Testis (tissue), 3 donors: ENCODE results near the gene RABGAP1L. TPM values are rescaled to one million over a fixed set of nuclear protein-coding genes. Genes with fewer than 3 reads are reported as not detected.

Source experiments
- DNase-seq: peaks from one replicate; pipeline ENCODE4 v3.0.0-alpha.2; 2019
- H3K27ac ChIP-seq, 2 donors: fragments of 200-600 bp; sonication (generic); one replicate each; pipeline ENCODE4 v1.5.1; 2019
- H3K27me3 ChIP-seq: fragments of 200-600 bp; sonication (generic); one replicate; pipeline ENCODE4 v1.5.1; 2019
- H3K36me3 ChIP-seq: fragments of 200-600 bp; sonication (generic); one replicate; pipeline ENCODE4 v1.5.1; 2017; ENCODE audit warnings: low read depth; ENCODE audit errors: missing control alignments
- H3K4me1 ChIP-seq: fragments of 200-600 bp; sonication (generic); one replicate; pipeline ENCODE4 v1.5.1; 2019
- H3K4me3 ChIP-seq, 2 donors: fragments of 200-600 bp; sonication (generic); one replicate each; pipeline ENCODE4 v1.5.1; 2017 to 2019
- H3K9me3 ChIP-seq: fragments of 200-600 bp; sonication (generic); one replicate; pipeline ENCODE4 v1.5.1; 2017
- POLR2A ChIP-seq: fragments of 450-650 bp; IDR thresholded peaks from one replicate; pipeline ENCODE4 v1.6.1; 2017; ENCODE audit warnings: antibody characterized with exemption, mild to moderate bottlenecking, moderate library complexity
- WGBS, 2 donors: methylation state at CpG; one replicate each; pipeline ENCODE4 v1.1.5; 2018; 5-methylcytosine and 5-hydroxymethylcytosine counted together
- intact Hi-C: fragments of 100-400 bp; cut with DNase I; formaldehyde crosslinking; loops from one replicate; pipeline ENCODE4 v1.15.1; 2023; ENCODE audit warnings: low total_unique reads
- polyA plus RNA-seq: library from polyadenylated mRNA; stranded (reverse); fragments of 350-450 nt; fragmentation: Illumina TruSeq; extraction: RNeasy Lipid Tissue Mini Kit (QIAGEN cat#74804); gene quantifications from one replicate; pipeline ENCODE4 v1.2.3, GENCODE V29; 2014; ENCODE audit warnings: low read depth, low replicate concordance; ENCODE audit not compliant: insufficient read depth
- total RNA-seq, 2 donors: library from RNA; depleted of rRNA; stranded (reverse); fragments of >200 nt; gene quantifications; one replicate each; pipeline ENCODE4 v1.2.3, GENCODE V29; 2016
- TF ChIP-seq, protein P1 (sequence below), 3 experiments: fragments of 450-650 bp in 2 of 3; fragments of 200-600 bp in 1 of 3; sonication (generic) in 1 of 3; IDR thresholded peaks; one replicate each; pipeline ENCODE4 v1.5.1; 2016 to 2019; ENCODE audit warnings: antibody characterized with exemption in 3 of 3, mild to moderate bottlenecking in 2 of 3, moderate library complexity in 1 of 3

Gene RABGAP1L
- total and polyA plus RNA-seq, 3 donors from 2014 or later, result 40.5 to 53.1 (median 49.5) TPM

DNA sequence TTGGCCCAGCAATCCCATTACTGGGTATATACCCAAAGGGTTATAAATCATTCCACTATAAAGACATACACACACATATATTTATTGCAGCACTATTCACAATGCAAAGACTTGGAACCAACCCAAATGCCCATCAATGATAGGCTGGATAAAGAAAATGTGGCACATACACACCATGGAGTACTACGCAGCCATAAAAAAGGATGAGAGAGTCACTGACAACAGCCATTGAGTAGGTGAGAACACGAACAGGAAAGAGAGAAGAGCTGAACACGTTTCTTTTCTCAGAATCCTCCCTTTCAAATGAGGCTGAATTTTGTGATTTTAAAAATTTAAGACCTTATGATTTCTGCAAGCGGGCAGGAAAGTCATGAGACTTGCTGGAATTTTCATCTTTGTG is 10.1 kb upstream of the RABGAP1L start:
- DNase-seq, result no peak
- H3K9me3 ChIP-seq, result no peaks in the 10 kb centered on the region
- H3K36me3 ChIP-seq, result no peaks in the 10 kb centered on the region
- intact Hi-C loops, result no loop called here
- H3K4me1 ChIP-seq, result no peaks in the 10 kb centered on the region
- no peak overlapping the region for H3K27ac ChIP-seq
- H3K4me3 ChIP-seq, result no peak overlapping the region
- TF ChIP-seq, protein P1, sequence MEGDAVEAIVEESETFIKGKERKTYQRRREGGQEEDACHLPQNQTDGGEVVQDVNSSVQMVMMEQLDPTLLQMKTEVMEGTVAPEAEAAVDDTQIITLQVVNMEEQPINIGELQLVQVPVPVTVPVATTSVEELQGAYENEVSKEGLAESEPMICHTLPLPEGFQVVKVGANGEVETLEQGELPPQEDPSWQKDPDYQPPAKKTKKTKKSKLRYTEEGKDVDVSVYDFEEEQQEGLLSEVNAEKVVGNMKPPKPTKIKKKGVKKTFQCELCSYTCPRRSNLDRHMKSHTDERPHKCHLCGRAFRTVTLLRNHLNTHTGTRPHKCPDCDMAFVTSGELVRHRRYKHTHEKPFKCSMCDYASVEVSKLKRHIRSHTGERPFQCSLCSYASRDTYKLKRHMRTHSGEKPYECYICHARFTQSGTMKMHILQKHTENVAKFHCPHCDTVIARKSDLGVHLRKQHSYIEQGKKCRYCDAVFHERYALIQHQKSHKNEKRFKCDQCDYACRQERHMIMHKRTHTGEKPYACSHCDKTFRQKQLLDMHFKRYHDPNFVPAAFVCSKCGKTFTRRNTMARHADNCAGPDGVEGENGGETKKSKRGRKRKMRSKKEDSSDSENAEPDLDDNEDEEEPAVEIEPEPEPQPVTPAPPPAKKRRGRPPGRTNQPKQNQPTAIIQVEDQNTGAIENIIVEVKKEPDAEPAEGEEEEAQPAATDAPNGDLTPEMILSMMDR (IDR thresholded peaks at IDR 0.05), result no peak
- no peak for TF ChIP-seq POLR2A
- no peaks in the 10 kb centered on the region for H3K27me3 ChIP-seq
- 64 to 83% methylated on average over 4 of the region's 4 CpGs for WGBS, 2 donors

DNA sequence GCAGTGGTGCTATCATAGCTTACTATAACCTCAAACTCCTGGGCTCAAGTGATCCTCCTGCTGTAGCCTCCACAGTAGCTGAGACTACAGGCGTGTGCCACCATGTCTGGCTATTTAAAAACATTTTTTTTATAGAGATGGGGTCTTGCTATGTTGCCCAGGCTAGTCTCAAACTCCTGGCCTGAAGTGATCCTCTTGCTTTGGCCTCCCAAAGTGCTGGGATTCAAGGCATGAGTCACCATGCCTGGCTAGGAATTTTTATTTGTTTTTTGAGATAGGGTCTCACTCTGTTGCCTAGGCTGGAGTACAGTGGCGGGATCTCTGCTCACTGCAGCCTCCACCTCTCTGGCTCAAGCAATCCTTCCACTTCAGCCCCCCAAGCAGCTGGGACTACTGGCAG is 8.8 kb upstream of the RABGAP1L start:
- TF ChIP-seq, protein P1 (IDR thresholded peaks at IDR 0.05), result no peak
- TF ChIP-seq POLR2A, result no peak
- Histone ChIP-seq H3K36me3 (no peaks in the 10 kb centered on the region), H3K4me1 (no peaks in the 10 kb centered on the region), H3K27ac (no peak overlapping the region), H3K9me3 (no peaks in the 10 kb centered on the region), H3K4me3 (no peak overlapping the region), H3K27me3 (no peaks in the 10 kb centered on the region)
- 85 to 87% methylated on average over 2 of the region's 2 CpGs for WGBS, 2 donors
- intact Hi-C loops, result no loop called here
- no peak for DNase-seq

DNA sequence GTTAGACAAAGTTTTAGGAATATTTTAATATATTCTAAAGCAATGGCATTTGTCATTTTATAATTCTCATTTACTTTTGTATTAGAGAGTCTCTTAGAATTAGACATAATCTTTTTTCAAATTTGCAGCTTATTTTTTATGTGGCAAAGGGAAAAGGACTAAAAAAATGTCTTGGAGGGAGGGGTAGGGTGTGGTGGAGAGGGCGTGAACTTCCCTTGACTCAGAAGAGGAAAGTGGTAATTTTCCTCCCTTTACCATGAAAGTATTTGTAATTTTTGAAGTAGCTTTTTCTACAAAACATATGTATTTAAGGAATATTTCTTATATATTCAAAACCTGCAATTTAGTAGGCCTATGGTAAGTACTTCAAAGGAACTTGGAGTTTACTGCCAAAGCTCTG is 6.9 kb upstream of the RABGAP1L start:
- Histone ChIP-seq H3K27ac (no peak overlapping the region), H3K36me3 (no peaks in the 10 kb centered on the region), H3K4me3 (no peak overlapping the region), H3K9me3 (no peaks in the 10 kb centered on the region), H3K27me3 (no peaks in the 10 kb centered on the region), H3K4me1 (no peaks in the 10 kb centered on the region)
- intact Hi-C loops, result no loop called here
- no peak for DNase-seq
- WGBS, 2 donors, result 85 to 92% methylated on average over 1 of the region's 1 CpG
- TF ChIP-seq, protein P1 (IDR thresholded peaks at IDR 0.05), result no peak
- no peak for TF ChIP-seq POLR2A

DNA sequence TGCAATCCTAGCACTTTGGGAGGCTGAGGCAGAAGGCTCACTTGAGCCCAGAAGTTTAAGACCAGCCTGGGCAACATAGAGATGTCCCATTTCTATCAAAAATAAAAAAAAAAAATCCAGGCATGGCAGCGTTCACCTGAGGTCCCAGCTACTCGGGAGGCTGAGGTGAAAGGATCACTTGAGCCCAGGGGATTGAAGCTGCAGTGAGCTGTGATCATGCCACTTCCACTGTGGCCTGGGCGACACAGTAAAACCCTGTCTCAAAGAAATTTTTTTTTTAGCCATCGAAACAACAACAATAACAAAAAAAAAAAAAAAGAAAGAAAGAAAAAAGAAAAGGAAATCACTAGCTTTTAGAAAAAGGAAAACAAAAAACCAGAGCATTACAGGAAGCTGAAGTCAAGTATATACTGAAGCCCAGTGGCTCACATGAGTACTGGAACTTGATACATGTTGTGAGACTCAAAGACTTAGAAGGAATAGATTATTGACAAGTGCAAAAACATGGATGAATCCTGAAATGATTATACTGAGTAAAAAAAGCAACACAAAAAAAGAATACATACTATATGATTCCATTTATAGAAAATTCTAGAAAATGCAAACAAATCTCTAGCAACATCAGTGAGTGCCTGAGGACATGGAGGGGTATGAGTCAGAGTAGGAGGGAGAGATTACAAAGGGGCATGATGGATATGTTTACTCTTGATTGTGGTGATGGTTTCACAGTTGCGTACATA is 6.1 kb upstream of the RABGAP1L start:
- no peak for DNase-seq
- H3K4me3 ChIP-seq, result no peak overlapping the region
- WGBS, 2 donors, result 84 to 85% methylated on average over 5 of the region's 5 CpGs
- no peaks in the 10 kb centered on the region for H3K27me3 ChIP-seq
- H3K4me1 ChIP-seq, result no peaks in the 10 kb centered on the region
- no peak overlapping the region for H3K27ac ChIP-seq
- H3K36me3 ChIP-seq, result no peaks in the 10 kb centered on the region
- intact Hi-C loops, result no loop called here
- H3K9me3 ChIP-seq, result no peaks in the 10 kb centered on the region
- TF ChIP-seq, protein P1 (IDR thresholded peaks at IDR 0.05), result no peak
- no peak for TF ChIP-seq POLR2A

DNA sequence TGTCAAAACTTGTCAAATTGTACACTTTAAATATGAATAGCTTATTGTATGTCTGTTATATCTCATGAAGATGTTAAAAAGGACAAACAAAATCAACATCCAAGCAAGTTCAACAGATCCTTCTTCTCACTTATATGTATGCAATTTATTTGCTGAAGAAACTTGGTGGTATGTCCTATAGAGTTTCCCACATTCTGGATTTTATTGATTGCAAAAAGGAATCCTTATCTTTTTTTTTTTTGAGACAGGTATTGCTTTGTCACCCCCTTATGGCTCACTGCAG is 5.6 kb upstream of the RABGAP1L start:
- H3K36me3 ChIP-seq, result no peaks in the 10 kb centered on the region
- H3K4me3 ChIP-seq, result no peak overlapping the region
- no peaks in the 10 kb centered on the region for H3K4me1 ChIP-seq
- intact Hi-C loops, result no loop called here
- H3K27me3 ChIP-seq, result no peaks in the 10 kb centered on the region
- TF ChIP-seq, protein P1 (IDR thresholded peaks at IDR 0.05), result no peak
- no peak for TF ChIP-seq POLR2A
- DNase-seq, result no peak
- H3K9me3 ChIP-seq, result no peaks in the 10 kb centered on the region
- no peak overlapping the region for H3K27ac ChIP-seq
